Activated CD8-positive, alpha-beta memory T cell treated with anti-CD3 and anti-CD28 coated beads, Interleukin-2, amount 50 U/mL, for 48 hours (primary cell): Measurements from ENCODE around the gene DPY19L3.
"Not testable (repeated sequence)": the region's sequence is repeated elsewhere in the genome, so short reads cannot be mapped to it uniquely, and the experiment has no call there.

ENCODE experiments used
- DNase-seq: peaks from one replicate; pipeline ENCODE4 v3.0.0-alpha.2; 2020

DPY19L3 gene, protein sequence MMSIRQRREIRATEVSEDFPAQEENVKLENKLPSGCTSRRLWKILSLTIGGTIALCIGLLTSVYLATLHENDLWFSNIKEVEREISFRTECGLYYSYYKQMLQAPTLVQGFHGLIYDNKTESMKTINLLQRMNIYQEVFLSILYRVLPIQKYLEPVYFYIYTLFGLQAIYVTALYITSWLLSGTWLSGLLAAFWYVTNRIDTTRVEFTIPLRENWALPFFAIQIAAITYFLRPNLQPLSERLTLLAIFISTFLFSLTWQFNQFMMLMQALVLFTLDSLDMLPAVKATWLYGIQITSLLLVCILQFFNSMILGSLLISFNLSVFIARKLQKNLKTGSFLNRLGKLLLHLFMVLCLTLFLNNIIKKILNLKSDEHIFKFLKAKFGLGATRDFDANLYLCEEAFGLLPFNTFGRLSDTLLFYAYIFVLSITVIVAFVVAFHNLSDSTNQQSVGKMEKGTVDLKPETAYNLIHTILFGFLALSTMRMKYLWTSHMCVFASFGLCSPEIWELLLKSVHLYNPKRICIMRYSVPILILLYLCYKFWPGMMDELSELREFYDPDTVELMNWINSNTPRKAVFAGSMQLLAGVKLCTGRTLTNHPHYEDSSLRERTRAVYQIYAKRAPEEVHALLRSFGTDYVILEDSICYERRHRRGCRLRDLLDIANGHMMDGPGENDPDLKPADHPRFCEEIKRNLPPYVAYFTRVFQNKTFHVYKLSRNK

DNA sequence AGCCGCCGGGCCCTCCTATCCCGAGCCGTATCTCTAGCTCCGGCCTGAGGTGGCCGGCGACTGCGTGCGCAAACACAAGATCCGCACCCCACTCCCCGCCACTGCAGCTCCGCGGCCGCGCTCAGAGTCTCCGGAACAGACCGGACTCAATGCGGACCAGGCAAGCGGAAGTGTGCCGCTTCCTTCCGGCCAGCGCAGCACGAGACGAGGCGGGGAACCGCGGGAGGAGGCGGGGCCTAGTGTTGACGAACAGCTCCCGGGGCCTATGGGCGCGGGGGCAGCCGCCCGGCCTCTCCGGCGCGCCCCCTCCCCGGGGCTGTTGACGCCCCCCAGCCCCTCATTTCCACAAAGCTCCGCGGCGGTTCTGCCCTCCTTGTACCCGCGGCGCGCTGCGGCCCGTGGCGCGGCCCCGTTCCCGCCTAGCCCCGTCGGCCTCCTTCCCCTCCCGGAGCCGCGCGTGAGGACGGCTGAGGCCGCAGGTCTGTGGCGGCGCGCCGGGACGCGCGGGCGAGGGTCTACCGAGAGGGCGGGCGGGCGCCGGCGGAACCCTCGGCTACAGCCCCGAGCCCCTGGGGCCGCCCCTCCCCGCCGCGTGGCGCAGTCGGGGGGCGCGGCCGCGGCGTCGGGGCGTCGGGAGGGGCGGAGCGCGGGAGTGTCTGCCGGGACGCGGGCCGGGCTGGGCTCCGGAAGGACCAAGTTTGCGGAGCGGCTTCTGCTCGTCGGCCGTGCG is at the start of gene DPY19L3:
Gene DPY19L3, plus strand, starts transcription at position 340 of the 730 bp plus-strand sequence. CDS start 2,484 bp downstream, outside the sequence.
- peak; percentile 97 for DNase-seq

DNA sequence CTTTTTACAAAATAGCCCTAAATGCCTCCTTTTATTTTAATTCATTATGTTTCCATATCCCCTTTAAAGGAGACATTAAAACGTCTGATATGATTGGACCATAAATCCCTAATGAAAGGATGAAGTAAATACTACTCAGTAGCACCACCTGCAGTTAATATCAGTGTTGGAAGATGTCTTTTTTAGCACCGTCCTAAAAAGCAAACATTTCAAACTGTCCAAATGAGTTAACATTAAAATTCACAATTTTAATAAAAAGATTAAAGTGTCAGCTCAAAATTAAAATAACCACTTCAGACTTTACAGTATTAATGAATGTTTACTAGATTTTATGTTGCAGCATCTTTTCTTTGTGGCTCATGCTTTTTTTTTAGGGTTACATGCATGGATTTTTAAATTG is 47.9 kb upstream of the DPY19L3 start:
- no peak for DNase-seq

DNA sequence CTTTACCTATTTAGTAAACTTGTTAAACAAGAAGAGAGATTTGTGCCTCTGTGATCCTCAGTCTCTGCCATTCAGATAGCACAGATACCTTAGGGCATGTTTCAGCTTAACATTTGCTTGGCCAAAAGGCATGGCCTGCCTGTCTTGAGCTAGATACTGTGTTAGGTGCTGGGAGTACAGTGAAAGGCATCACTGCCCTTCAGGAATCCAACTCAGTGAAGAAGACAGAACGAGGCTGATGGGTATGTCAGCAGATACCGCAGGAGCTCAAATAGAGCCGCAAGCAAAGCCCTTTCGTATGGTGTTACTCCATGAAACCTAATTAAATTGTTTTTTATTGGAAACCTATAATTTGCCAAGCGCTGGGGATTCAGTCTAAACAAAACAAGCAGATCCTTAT is 47.2 kb upstream of the DPY19L3 start:
- DNase-seq = no peak

DNA sequence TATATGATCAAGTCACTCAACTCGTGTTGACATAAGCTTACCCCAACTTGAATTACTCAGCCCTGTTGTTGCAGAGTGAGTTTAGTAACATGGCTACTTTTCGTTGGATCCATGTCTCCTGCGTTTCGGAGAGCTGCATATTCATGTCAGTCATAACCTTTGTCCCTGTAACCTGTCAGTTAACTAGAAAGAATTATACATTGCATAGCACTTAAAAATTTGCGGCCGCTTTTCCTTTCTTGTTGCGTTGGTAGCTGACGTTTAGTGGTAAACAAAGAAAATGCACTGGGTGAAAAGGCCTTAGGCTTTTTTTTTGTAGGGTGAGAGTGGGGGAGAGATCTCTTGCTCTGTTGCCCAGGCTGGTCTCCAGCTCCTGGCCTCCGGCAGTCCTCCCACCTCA is 46.0 kb upstream of the DPY19L3 start:
- no peak for DNase-seq

DNA sequence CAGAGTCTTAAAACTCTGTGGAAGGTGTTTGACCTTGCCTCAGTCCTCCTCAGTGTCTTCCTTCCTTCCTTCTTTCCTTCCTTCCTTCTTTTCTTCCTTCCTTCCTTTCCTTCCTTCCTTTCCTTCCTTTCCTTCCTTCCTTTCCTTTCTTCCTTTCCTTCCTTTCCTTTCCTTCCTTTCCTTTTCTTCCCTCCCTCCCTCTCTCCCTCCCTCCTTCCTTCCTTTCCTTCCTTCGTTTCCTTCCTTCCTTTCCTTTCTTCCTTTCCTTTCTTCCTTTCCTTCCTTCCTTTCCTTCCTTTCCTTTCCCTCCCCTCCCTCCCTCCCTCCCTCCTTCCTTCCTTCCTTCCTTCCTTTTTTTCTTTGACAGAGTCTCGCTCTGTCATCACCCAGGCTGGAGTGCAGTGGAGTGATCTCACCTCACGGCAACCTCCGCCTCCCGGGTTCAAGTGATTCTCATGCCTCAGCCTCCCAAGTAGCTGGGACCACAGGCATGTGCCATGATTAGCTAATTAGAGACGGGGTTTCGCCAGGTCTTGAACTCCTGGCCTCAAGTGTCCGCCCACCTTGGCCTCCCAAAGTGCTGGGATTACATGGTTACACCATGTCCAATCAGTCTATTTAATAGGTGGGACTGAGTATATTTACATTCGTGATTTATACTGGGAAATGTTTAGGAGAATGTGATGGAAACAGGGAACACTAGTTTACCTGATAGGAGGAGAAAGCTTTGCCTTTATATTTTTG is 43.8 kb upstream of the DPY19L3 start:
- no peak for DNase-seq

DNA sequence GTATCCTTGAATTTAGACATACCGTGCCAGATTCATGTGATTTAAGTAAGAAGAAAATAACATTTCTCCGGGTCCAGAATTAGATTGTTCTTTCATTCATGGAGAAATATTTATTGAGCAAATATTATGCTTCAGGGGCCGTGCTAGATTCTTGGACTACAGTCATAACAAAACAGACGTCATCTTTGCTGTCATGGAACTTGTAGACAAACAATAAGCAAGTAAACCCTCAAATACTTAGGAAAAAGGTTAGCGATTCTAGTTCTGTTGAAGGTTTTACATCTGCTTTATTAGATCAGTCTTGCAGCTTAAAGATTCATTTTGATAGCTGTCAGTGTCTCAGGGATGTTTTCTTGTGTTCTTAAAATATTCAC is 43.3 kb upstream of the DPY19L3 start:
- no peak for DNase-seq

DNA sequence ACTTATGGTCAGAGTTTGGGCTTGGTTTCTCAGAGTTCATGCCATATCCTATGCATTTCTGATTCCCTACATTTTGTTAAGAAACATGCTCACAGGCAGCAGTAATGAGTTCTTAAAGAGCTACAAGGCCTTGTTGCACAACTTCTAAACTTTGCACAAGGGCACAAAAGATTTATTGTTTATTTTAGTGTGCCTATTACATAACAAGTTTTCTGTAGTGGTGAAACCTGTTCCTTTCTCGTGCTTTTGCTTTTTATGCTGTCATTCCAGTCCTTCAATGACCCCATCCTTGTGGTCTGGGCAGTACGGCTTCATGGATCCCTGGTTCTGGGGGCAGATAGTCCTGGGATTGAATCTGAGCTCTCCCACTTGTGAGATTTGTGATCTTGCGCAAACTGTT is 42.4 kb upstream of the DPY19L3 start:
- DNase-seq = no peak

DNA sequence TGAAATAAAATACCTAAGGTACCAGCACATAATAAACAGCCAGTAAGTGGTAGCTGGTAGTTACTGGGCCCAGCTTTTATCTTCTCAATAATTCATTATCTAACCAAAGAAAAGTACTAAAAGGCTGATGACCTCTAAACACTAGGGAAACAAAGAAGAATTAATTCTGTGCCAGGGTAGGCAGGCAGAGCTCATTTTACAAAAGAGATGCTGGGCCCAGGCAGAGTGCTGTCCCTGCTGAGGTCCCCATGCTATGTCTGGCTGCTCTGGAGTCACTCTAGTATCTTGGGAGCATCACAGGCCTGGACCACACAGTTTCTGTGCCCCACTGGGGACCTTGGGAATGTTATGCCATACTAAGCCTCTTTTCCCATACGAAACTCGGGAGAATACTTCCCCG is 41.9 kb upstream of the DPY19L3 start:
- no peak for DNase-seq

DNA sequence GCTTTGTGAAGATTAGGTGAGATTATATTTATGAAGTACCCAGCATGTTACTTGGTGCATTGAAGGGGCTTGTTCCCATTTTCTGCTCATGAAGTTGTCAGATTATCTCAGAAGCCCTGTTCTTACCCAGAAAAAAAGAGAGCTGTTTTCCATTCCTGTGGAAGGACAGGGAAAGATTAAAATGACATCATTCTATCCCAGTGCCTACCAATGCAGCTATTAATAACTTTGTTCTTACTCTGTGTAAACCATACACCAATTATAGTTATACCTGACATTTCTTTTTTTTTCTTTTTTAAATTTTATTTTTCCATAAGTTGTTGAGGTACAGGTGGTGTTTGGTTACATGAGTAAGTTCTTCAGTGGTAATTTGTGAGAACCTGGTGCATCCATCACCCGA is 41.5 kb upstream of the DPY19L3 start:
- DNase-seq = no peak

DNA sequence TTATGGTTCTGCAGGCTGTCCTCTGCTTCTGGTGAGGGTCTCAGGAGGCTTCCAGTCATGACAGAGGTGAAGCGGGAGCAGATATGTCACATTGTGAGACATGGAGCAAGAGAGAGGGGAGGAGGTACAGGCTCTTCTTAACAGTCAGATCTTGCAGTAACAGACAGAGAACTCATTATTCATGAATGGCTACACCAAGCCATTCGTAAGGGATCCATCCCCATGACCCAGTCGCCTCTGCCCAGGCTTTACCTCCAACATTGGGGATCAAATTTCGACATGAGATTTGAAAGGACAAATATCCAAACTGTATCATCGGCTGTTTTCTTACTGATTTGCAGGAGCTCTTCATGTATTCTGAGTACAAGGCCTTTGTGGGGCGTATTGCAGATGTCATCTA is 38.5 kb upstream of the DPY19L3 start:
- DNase-seq = no peak

DNA sequence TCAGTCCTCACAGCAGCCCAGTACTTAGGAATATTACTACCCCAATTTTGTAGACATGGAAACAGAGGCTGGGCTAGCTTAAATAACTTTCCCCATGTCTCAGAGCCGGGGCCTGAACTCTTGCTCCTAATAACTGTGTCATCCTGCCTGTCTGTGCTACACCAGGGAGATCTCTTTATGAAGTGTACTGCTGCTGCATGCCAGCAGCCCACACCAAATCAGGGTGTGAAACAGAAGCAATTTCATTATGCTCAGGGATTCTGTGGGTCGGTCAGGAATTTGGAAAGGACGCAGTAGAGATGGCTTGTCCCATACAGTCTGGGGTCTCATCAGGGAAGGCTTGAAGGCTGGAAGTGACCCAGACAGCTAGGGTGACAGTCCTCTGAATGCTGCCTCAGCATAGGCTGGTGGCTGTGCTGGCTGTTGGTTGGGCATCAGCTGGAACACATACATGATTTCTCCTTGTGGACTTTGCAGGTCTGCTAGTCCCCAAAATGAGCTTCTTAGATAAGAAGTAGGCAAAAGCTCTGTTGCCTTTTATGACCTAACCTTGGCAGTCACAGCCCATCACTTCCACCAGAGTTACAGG is 37.5 kb upstream of the DPY19L3 start:
- no peak for DNase-seq

DNA sequence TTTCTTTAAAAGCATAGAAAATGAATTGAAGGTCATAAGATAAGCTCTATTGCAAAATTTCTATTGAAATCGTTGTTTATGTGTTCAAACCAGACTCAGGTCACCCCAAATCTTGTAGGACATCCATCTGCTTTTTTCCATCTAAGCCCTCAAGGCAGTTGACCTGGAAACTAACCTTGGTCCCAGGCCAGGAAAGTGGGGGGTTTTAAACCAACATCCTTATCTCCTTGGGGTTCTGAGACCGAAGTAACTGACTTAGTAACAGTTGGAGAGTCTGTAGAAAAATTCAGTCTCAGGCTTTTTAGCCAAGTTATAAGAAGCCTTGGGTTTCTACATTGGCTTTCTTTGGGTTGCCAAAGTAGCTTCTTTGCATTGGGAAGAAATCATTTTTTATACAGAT is 36.8 kb upstream of the DPY19L3 start:
- DNase-seq = no peak

DNA sequence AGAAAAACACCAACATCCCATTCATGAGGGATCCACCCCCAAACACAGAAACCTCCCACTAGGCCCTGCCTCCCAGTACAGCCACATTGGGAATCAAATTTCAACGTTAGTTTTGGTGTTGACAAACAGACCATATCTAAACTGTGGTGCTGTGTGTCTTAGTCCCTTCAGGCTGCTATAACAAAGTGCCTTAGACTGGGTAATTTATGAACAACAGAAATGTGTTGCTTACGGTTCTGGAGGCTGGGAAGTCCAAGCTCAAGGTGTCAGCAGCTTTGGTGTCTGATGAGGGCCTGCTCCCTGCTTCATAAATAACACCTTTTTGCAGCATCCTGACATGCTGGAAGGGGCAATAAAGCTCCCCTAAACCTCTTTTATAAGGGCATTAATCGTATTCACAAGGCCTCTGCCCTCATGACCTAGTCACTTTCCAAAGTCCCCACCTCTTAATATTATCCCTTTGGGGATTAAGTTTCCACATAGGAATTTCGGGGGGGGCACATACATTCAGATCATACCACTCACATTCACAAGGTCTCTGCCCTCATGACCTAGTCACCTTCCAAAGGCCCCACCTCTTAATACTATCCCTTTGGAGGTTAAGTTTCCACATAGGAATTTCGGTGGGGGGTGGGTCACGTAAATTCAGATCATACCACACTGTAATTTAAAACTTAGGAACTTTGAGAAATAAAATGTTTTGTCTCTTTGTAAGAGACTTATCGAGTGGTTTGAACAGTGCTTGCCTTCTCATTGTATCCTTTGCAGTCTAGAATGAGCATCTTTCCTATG is 32.6 kb upstream of the DPY19L3 start:
- DNase-seq = no peak

DNA sequence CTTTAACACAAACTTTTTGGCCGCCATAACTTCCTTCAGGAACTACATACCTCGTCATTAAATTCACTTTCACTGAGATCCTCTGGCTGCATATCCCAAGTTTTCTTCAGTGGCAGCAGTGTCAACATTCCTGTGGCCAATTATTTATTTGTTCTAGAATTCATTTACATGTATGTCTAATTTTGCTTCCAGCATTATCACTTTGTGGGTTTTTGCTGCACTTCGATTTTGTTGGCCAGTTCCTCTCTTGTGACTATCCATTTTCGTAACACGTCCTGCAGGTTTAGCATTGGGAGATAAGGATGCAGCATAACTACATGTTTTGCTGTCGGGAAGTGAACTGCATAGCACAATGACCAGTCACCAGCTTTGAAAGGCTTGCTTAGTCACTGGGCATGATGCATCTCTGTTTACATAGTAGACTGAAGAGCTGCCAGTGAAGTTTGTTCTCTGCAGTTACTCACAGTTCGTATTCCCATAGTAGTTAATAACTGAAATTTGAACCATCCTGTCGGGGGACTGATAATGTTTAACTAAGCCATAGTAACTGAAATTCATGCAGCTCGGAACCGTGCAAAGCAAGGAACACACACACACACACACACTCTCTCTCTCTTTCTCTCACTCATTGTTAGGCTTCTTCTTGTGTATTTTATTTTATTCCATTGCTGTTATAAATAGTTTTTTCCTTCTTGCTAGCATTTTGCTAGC is 31.8 kb upstream of the DPY19L3 start:
- no peak for DNase-seq

DNA sequence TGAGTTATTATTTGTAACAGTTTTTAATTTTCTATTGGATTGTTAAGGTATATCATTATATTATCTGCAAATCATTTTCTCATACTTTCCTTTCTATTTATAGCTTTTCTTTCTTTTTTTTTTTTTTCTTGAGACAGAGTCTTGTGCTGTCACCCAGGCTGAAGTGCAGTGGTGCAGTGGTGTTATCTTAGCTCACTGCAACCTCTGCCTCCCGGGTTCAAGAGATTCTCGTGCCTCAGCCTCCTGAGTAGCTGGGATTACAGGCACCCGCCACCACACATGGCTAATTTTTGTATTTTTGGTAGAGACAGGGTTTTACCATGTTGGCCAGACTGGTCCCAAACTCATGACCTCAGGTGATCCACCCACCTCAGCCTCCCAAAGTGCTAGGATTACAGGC is 31.2 kb upstream of the DPY19L3 start:
- not testable (repeated sequence) for DNase-seq

DNA sequence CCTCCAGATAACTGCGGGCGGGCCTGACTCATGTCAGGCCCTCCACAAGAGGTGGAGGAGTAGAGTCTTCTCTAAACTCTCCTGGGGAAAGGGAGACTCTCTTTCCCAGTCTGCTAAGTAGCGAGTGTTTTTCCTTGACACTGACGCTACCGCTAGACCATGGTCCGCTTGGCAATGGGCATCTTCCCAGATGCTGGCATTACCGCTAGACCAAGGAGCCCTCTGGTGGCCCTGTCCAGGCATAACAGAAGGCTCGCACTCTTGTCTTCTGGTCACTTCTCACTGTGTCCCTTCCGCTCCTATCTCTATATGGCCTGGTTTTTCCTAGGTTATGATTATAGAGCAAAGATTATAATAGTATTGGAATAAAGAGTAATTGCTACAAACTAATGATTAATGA is 28.5 kb upstream of the DPY19L3 start:
- not testable (repeated sequence) for DNase-seq

DNA sequence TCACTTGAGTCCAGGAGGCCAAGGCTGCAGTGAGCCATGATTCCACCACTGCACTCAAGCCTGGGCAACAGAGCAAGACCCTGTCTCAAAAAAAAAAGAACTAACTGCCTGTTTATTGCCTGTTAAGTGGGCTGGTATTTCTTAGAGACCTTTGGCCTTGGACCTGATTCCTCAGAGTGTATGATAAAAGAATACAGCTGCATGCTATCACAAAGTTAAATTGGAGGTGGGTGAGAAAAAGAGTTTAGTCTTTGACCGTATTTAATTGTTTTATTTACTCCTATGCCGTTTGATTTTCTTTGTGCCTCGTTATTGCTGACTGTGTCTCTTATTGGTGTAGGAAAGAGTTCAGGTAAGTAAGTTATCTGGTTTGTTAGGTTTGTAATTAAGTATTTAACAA is 25.3 kb upstream of the DPY19L3 start:
- no peak for DNase-seq

DNA sequence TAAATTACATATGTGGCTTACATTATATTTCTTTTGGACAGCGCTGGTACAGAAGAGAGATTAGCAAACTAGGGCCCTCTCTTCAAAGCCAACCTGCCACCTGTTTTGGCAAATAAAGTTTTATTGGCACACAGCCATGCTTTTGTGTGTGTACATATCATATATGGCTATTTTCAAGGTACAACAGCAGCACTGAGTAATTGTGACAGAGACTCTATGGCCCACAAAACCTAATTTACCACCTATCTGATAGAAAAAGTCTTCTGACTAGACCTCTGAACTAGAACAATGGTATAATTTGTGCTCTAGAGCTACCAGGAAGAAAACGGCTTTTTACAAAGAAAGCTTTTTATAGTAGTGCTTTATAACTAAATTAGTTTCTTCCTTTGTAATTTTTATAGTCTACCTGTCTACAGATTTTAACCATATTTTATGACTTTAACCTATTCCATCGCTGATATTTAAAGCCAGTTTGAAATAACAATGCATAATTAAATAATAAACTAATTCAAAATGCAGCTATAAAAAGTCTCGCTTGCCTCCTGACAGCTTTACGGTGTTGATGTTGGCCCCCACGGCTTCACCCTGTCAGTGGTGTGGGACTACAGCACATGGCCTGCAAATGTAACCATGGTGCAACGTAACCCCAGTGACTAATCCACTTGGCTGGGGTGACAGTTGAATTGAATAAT is 17.7 kb upstream of the DPY19L3 start:
- no peak for DNase-seq

DNA sequence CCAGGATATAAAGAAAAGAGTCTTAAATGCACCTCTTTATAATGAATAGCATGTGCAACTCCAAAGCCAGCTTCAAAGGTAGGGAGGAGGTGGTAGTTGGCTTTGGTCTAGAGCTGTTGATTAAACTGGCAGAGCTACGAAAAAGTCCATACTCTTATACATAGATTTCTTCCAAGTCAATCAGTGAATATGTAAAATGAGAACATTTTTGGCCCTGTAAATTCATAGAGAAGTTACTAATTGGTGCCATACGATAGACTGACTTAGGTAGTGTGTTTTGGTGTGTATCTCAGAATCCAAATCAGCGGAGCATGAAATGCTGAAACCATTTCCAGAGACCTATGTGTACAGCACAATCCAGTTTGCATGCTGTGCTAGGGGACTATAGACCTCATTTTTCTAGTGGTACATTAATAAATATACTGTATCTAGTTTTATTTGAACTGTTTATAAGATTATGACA is 17.1 kb upstream of the DPY19L3 start:
- no peak for DNase-seq

DNA sequence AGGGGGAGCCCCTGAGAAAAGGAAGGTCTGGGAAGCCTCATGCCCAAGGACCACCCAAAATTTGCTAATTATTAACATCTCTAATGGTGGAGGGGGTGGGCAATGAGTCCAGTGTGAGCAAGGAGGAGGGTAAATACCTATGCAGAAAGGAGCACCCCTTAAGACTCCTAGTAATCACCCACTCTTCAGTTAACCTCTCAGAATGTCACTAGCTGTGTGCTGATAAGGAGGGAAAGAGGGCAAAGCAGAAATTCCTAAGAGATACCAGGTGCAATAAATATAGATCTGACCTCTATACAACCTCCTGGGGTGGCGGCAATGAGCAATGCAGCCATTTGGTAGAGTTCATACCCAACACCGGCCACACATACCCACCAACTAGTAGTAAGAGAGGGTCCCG is 12.7 kb upstream of the DPY19L3 start:
- no peak for DNase-seq
